Natural killer cell (primary cell): ENCODE results near the gene ANKRD39. TPM values are rescaled to one million over a fixed set of nuclear protein-coding genes. Genes with fewer than 3 reads are reported as not detected.

Source experiments
- ATAC-seq, 3 donors: fragments of 150-1000 bp in 2 of 3; fragments of 200-7000 bp in 1 of 3; cut with Tn5 transposase; 1 replicate in 1 of 3; 2 replicates in 2 of 3; pipeline ENCODE4 v1.10.0; 2021; ENCODE audit warnings: mild to moderate bottlenecking in 2 of 3, moderate library complexity in 2 of 3
- DNase-seq, 2 donors: peaks; one replicate each; pipeline versions ENCODE4 v3.0.0 to v3.0.0-alpha.2; 2013 to 2021; ENCODE audit warnings: mixed read lengths in 1 of 2
- H3K27ac ChIP-seq: one replicate; pipeline ENCODE4 v1.5.1; 2013; ENCODE audit warnings: mild to moderate bottlenecking, low read length
- H3K27me3 ChIP-seq: one replicate; pipeline ENCODE4 v1.6.1; 2013; ENCODE audit warnings: low read length; ENCODE audit not compliant: control insufficient read depth, insufficient read depth
- H3K36me3 ChIP-seq: one replicate; pipeline ENCODE4 v1.6.1; 2013; ENCODE audit warnings: low read length; ENCODE audit not compliant: control insufficient read depth, insufficient read depth
- H3K4me1 ChIP-seq: one replicate; pipeline ENCODE4 v1.6.1; 2013; ENCODE audit warnings: low read length; ENCODE audit not compliant: control insufficient read depth, insufficient read depth
- H3K4me3 ChIP-seq: one replicate; pipeline ENCODE4 v1.5.1; 2013; ENCODE audit warnings: low read length
- H3K9me3 ChIP-seq: one replicate; pipeline ENCODE4 v1.6.1; 2013; ENCODE audit warnings: low read length; ENCODE audit not compliant: control insufficient read depth, insufficient read depth
- H3K27ac Mint-ChIP-seq, 2 donors: one replicate each; pipeline ENCODE4 v1.8.0; 2022; ENCODE audit warnings: mild to moderate bottlenecking in 2 of 2, mixed read lengths in 2 of 2, moderate library complexity in 1 of 2
- H3K27me3 Mint-ChIP-seq, 2 donors: one replicate each; pipeline ENCODE4 v1.8.0; 2022; ENCODE audit warnings: low read depth in 2 of 2, mixed read lengths in 2 of 2
- H3K36me3 Mint-ChIP-seq: one replicate; pipeline ENCODE4 v1.8.0; 2022; ENCODE audit warnings: mixed read lengths
- H3K4me1 Mint-ChIP-seq, 2 donors: one replicate each; pipeline ENCODE4 v1.8.0; 2022; ENCODE audit warnings: mixed read lengths in 2 of 2
- H3K4me3 Mint-ChIP-seq: one replicate; pipeline ENCODE4 v1.8.0; 2022; ENCODE audit warnings: mild to moderate bottlenecking, moderate library complexity, mixed read lengths
- H3K9me3 Mint-ChIP-seq, 2 donors: one replicate each; pipeline ENCODE4 v1.8.0; 2022; ENCODE audit warnings: mixed read lengths in 2 of 2
- WGBS: methylation state at CpG from one replicate; pipeline ENCODE4 v1.1.7; 2013; ENCODE audit warnings: missing lambda C conversion rate; ENCODE audit not compliant: insufficient coverage; 5-methylcytosine and 5-hydroxymethylcytosine counted together
- intact Hi-C: fragments of 100-400 bp; cut with micrococcal nuclease; formaldehyde crosslinking; loops from one replicate; pipeline ENCODE4 v1.14.2; 2022
- total RNA-seq, 4 donors: library from RNA; stranded (reverse); fragments of 120-200 nt in 1 of 4; gene quantifications; one replicate each; pipeline versions ENCODE4 v1.2.3 to v1.2.4, GENCODE V29; 2013 to 2022
- TF ChIP-seq, protein P1 (sequence below): fragments of 200-600 bp; IDR thresholded peaks from one replicate; pipeline ENCODE4 v1.8.0; 2022; ENCODE audit warnings: antibody characterized with exemption

ANKRD39 gene
- total RNA-seq, 3 donors from 2014 or later (not counting 1 experiment from before 2014, with no cell fraction given) = 15.5 to 22.3 (median 21.6) TPM

DNA sequence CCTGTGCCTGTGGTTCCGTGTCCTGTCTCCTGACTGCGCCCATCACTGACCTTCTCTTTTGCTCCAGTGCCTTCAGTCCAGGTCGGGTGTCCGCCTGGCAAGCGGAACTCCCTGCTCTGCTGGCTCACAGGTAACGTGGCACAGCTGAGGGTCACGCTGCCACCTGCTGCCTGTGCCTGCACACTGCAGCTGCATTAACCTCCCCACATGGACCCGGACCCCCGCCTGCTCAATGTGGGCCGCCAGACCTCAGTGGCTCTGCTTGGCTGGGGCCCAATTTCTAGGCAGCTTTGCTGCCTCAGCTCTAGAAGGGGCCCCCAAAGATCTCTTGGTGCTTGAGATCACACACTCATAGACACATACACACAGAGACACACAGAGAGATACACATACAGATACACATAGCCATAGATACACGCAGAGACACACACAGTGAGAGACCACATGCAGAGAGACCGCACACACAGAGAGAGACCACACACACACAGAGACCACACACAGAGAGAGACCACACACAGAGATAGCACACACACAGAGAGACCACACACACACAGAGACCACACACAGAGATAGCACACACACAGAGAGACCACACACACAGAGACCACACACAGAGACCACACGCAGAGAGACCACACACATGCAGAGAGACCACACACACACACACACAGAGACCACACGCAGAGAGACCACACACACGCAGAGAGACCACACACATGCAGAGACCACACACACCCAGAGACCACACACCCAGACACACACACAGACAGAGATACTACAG, 56.6 kb downstream of the ANKRD39 start:
- peaks cover 9% of the 10 kb centered on the region for H3K36me3 ChIP-seq
- H3K27ac Mint-ChIP-seq = no peak overlapping the region
- ATAC-seq = peak; percentile 87 to 96 (median 96)

DNA sequence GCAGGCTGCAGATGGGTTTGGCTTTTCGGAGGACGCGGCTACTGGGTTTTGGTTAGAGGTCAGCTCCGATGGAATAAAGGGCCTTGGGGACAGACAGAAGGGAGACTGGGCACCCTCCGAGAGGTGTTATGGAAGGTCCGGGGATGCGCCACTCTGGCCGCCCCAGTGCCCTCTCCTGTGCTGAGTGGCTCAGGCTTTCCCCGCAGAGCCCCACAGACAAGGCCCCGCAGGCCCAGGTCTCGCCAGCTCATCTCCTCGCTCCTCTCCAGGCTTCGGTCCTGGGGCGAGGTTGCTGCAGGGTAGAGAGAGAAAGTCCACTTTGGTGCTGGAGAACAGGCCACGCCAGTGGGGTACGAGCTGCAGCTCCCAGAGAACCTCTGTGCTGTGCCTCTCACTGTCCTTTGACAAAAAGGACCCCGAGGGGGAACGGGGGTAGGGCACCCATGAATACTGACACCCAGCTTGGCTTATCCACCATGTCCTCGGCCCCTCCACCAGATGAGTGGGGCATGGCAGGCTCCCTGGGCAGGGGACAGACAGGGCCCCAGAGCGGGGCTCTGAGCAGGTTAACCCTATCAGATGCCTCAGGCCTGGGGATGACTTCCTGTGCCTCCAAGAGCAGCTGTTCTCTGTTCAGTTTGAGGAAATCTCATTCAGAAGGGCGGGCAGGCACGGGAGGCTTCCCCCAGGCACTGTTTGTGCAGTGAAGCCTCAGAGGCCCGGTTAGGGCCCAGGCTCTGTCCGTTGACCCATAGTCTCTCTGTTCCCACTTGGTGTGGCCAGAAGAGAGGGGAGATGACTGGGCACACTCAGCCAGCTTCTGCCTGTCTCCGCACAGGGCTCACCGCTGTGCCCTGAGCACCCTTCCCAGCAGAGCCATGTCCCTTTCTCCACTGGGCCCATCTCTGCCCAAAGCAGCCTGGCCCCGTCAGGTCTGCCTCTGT, 57.5 kb downstream of the ANKRD39 start:
- peak; percentile 5 to 20 (median 11) for ATAC-seq
- Histone ChIP-seq H3K27me3 (no peaks in the 10 kb centered on the region), H3K36me3 (peaks cover 9% of the 10 kb centered on the region), H3K4me3 (no peak overlapping the region), H3K4me1 (peaks cover 22% of the 10 kb centered on the region), H3K27ac (no peak overlapping the region), H3K9me3 (no peaks in the 10 kb centered on the region)
- no peaks in the 10 kb centered on the region for H3K9me3 Mint-ChIP-seq
- DNase-seq = no peak
- H3K4me1 Mint-ChIP-seq = peaks cover 0 to 4% of the 10 kb centered on the region in 2 donors
- intact Hi-C loops = loop anchor here (5.0 kb wide), 1 partner anchor 38 kb away; the partner anchor contains the start of gene CNNM4
- TF ChIP-seq, protein P1, sequence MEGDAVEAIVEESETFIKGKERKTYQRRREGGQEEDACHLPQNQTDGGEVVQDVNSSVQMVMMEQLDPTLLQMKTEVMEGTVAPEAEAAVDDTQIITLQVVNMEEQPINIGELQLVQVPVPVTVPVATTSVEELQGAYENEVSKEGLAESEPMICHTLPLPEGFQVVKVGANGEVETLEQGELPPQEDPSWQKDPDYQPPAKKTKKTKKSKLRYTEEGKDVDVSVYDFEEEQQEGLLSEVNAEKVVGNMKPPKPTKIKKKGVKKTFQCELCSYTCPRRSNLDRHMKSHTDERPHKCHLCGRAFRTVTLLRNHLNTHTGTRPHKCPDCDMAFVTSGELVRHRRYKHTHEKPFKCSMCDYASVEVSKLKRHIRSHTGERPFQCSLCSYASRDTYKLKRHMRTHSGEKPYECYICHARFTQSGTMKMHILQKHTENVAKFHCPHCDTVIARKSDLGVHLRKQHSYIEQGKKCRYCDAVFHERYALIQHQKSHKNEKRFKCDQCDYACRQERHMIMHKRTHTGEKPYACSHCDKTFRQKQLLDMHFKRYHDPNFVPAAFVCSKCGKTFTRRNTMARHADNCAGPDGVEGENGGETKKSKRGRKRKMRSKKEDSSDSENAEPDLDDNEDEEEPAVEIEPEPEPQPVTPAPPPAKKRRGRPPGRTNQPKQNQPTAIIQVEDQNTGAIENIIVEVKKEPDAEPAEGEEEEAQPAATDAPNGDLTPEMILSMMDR = no peak
- no peaks in the 10 kb centered on the region for H3K36me3 Mint-ChIP-seq
- WGBS = 83% methylated on average over 27 of the region's 27 CpGs
- H3K27ac Mint-ChIP-seq = no peak overlapping the region
- no peaks in the 10 kb centered on the region for H3K27me3 Mint-ChIP-seq
- no peak overlapping the region for H3K4me3 Mint-ChIP-seq

More for the DNA sequence above, 56.6 kb downstream of the ANKRD39 start:
- TF ChIP-seq, protein P1 = peak; percentile 68
- no peaks in the 10 kb centered on the region for H3K27me3 ChIP-seq
- intact Hi-C loops = loop anchor here (5.0 kb wide), 1 partner anchor 39 kb away; the partner anchor contains the start of gene CNNM4
- Mint-ChIP-seq H3K27me3 (no peaks in the 10 kb centered on the region), H3K9me3 (no peaks in the 10 kb centered on the region), H3K4me3 (no peak overlapping the region), H3K36me3 (peaks cover under 1% of the 10 kb centered on the region), H3K4me1 (peaks cover 2 to 6% of the 10 kb centered on the region in 2 donors)
- 34% methylated on average over 15 of the region's 15 CpGs for WGBS
- H3K4me3 ChIP-seq = no peak overlapping the region
- H3K4me1 ChIP-seq = peaks cover 23% of the 10 kb centered on the region
- H3K9me3 ChIP-seq = no peaks in the 10 kb centered on the region
- H3K27ac ChIP-seq = no peak overlapping the region
- peak; percentile 61 to 84 for DNase-seq

DNA sequence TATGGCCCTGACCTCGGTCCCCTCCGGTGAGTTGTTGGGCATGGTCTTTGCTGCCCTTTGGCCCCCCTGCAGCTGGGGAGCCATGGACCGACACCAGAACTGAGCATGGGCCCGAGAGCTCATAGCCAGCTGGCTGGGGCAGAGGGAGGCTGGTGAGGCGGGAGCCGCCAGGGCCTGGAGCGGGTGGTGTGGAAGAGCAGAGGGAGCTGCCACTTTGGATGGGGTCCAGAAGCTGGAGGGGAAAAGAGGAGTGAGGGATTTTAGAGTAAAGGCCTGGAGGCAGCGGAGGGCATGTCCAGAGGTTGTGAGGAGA, 58.2 kb downstream of the ANKRD39 start:
- H3K4me3 ChIP-seq = no peak overlapping the region
- Mint-ChIP-seq H3K9me3 (no peaks in the 10 kb centered on the region), H3K4me1 (peaks cover 0 to 4% of the 10 kb centered on the region in 2 donors), H3K4me3 (no peak overlapping the region), H3K36me3 (no peaks in the 10 kb centered on the region), H3K27me3 (no peaks in the 10 kb centered on the region), H3K27ac (no peak overlapping the region)
- DNase-seq (no peak), ATAC-seq (no peak)
- TF ChIP-seq, protein P1 = no peak
- no peaks in the 10 kb centered on the region for H3K9me3 ChIP-seq
- no peak overlapping the region for H3K27ac ChIP-seq
- peaks cover 22% of the 10 kb centered on the region for H3K4me1 ChIP-seq
- no peaks in the 10 kb centered on the region for H3K27me3 ChIP-seq
- 98% methylated on average over 8 of the region's 8 CpGs for WGBS
- intact Hi-C loops = no loop called here
- H3K36me3 ChIP-seq = peaks cover 9% of the 10 kb centered on the region
